ENCODE results near the gene ZGPAT.
"Not testable (repeated sequence)": the region's sequence is repeated elsewhere in the genome, so short reads cannot be mapped to it uniquely, and the experiment has no call there.

Gene ZGPAT, protein sequence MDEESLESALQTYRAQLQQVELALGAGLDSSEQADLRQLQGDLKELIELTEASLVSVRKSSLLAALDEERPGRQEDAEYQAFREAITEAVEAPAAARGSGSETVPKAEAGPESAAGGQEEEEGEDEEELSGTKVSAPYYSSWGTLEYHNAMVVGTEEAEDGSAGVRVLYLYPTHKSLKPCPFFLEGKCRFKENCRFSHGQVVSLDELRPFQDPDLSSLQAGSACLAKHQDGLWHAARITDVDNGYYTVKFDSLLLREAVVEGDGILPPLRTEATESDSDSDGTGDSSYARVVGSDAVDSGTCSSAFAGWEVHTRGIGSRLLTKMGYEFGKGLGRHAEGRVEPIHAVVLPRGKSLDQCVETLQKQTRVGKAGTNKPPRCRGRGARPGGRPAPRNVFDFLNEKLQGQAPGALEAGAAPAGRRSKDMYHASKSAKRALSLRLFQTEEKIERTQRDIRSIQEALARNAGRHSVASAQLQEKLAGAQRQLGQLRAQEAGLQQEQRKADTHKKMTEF

DNA sequence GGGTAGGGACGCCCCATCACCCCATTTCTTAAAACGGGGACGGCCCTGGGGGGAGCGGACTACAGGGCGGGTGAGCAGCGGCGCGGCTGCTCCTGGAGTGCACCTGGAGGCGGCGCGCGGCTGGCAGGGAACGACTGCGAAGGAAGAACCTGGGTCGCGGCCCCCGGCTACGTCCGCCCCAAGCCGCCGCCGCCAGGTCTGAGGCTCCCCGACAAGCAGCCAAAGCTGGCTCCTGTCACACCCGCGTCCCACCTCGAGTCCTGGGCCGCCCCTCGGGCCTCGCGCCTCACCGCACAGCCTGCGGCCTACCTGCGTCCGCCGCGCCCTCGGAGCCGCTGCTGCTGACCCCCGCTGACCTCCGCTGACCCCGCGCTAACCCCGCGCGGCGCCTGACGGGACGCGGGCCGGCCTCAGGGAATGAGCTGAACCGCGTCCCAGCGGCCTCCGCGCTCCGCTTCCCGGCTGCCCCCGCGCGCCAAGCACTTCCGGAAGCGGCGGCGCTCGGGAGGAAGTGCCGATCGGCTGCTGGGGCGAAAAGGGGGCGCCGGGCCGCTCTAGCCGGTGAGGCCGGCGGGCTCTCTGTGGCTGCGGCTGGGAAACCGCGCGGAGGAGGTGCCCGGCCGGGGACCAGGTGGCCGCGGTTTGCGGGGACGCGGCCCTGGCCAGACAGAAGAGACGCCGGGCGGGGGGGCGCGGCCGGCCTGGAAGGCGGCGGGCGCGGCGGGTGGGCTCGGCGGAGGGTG is at the start of gene ZGPAT, which contains the start of gene ARFRP1:
Gene ZGPAT, plus strand, starts transcription at position 482 of the 743 bp plus-strand sequence. CDS start 542 bp downstream, outside the sequence.
Gene ARFRP1, minus strand, starts transcription at position 419 of the 743 bp plus-strand sequence. CDS start 885 bp downstream, outside the sequence.
- no peak for FAIRE-seq

- FAIRE-seq, result no peak
Measured at GRCh38 chr20:63658749-63659187, 49.1 kb upstream of the ZGPAT start.

GRCh38 chr20:63659370-63659769 is 48.5 kb upstream of the ZGPAT start:
- no peak for FAIRE-seq

DNA sequence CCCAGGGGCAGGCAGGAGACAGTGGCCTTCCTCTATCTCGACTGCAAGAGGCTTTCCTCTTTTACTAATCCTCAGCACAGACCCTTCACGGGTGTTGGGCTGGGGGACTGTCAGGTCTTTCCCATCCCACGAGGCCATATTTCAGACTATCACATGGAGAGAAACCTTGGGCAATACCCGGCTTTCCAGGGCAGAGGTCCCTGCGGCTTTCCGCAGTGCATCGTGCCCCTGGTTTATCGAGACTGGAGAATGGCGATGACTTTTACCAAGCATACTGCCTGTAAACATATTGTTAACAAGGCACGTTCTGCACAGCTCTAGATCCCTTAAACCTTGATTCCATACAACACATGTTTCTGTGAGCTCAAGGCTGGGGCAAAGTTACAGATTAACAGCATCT is 47.7 kb upstream of the ZGPAT start:
- not testable (repeated sequence) for FAIRE-seq

DNA sequence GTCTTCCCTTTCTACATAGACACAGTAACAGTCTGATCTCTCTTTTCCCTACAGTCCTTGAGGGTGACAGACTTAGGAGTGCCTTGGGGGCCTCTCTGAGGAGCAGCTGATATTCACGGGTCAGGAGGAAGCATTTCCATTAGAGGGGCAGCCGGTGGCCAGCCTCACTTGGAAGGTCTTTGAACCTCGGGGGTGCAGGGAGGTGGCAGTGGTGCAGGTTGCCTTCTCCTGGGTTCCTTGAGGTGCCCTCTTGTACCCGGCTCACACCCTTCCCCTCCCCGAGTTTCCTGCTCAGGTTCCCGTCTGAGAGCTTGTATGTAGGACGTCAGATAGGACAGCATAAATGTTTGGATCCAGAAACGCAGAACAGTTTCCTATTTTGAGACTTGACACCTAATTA is 47.2 kb upstream of the ZGPAT start:
- FAIRE-seq, result no peak

GRCh38 chr20:63661108-63661507 is 46.7 kb upstream of the ZGPAT start:
- no peak for FAIRE-seq

DNA sequence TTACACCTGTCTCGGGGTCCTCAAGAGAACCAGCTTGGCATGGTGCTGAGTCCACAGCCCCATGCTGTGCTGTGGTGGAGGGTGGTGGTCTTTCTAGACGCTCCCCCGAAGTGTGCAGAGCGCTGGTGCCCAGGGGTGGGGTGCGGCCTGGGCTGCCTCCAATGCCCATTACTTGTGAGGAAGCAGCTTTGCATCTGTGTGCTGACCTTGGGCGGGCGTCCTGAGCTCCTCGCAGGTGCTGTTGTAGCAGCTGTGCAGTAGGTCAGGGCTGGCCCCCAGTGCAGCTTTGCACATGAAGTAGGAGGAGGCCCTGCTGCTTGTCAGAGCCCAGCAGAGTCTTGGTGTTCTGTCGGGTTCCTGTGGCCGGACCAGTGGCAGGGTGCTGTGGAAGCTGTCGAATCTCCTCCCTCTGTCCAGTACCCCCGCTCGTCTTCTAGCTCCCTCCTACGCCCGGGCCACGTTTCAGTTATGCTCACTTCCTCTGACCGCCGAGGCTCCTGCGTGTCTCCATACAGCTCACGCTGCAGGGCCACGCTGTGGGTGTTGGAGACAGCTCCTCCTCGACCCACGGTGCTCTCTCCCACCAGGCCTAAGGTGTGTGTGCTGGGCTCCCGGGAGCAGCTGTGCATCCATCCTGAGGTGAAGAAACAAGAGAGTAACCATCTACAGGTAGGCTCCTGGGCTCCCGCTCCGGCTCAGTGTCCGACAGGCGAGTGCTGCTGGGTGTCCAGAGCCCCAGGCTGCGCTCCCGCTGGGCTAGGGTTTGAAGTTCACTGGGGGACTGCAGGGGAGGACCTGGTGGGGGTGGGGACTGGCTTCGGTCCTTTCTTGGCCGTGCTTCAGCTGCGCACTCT is 45.7 kb upstream of the ZGPAT start:
- FAIRE-seq, result no peak

GRCh38 chr20:63662813-63663189 is 45.0 kb upstream of the ZGPAT start:
- no peak for FAIRE-seq

DNA sequence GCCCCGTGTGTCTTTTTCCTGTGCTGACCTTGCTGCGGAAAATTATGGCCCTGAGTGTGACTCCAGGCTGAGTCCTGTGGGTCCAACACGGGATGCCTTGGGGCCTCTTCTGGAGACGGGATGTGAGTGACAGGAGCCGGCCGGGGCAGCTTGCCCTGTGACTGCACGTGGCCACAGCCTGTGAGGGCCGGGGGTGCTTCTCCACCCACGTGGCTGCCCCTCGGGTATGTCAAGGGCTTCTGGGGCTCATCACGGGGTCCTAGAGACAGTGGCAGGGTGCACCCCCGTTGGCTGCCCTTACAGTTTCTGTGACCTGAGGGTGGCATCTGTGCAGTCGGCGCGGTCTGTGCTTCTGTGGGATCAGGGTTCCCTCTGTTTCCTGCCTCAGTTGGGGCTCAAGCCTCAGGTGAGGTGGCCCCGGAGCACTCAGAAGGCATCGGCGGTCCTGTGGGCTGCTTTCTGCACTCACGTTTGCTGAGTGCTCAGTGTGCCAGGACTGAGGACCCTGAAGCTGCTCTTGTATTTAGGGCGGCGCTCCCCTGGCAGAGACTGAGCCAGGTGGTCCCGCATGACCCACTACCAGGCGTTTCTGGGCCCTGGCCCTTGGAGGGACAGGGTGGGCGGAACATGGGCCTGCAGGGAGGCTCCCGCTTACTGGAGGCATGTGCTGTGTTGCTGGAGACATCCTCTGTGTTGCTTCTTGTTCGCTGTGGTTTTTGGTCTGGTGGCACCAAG is 44.3 kb upstream of the ZGPAT start:
- no peak for FAIRE-seq

GRCh38 chr20:63664143-63664851 is 43.5 kb upstream of the ZGPAT start:
- no peak for FAIRE-seq

DNA sequence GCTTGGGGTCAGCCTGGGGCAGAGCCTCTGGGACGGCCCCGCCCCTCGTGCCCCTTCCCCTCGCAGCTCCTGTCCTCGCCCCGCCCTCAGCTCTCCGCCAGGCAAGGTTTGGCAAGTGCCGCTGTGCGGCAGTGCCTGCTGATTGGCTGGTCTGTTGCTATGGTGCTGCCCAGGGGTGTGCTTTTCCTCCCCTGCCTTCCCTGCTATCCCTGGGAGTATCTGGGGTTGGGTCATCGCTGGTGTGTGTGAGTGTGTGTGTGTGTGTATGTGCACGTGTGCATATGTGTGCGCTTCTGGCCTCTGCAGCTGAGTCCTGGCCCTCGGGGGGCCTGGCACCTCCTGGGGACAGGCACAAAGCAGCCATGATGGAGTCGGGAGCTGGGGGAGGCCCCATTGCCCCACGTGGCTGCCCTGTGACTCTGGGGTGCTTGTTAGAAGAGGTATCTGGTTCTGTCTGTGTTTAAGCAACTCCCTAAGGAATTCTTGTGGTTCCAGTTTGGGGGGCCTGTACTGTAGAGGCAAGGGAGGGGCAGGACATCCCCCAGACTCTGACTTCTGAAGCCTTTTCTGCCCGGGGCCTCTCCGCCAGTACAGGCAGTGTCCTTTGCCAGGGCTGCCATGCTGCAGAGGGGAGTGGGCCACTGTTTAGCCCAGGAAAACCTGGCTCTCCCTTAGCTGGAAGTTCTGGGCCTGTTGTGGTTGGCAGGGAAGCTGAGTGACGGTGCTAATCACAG is 42.8 kb upstream of the ZGPAT start:
- no peak for FAIRE-seq

- no peak for FAIRE-seq
Measured at GRCh38 chr20:63665708-63666107, 42.1 kb upstream of the ZGPAT start.

GRCh38 chr20:63667858-63668257 is 40.0 kb upstream of the ZGPAT start:
- FAIRE-seq, result no peak

DNA sequence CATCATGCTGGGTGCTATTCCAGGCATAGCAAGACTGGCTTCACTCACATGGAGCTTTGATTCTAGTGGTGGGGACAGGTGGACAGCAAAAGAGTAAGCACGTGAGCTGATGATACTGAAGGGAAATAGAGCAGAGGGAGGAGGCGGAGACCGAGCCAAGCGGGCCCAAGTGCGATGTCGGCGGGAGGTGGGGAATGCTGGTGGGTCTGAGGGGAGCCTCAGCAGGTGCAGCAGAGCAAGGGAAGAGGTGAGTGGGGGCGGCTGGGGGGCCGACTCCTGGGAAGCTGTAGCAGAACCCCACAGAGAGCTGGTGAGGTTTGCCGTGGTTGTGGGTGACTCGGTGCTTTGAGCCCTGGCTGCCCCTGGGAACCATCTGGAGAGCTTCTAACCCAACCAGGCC is 39.5 kb upstream of the ZGPAT start:
- no peak for FAIRE-seq

DNA sequence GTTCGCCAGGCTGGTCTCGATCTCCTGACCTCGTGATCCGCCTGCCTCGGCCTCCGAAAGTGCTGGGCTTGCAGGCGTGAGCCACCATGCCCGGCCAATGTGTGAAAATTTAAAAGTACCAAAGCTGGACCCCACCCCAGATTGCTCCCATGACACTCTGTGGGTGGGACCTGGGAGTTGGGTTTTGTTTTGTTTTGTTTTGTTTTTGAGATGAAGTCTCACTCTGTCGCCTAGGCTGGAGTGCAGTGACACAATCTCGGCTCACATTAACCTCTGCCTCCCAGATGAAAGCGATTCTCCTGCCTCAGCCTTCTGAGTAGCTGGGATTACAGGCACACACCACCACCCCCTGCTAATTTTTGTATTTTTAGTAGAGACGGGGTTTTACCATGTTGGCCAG is 36.1 kb upstream of the ZGPAT start:
- not testable (repeated sequence) for FAIRE-seq

DNA sequence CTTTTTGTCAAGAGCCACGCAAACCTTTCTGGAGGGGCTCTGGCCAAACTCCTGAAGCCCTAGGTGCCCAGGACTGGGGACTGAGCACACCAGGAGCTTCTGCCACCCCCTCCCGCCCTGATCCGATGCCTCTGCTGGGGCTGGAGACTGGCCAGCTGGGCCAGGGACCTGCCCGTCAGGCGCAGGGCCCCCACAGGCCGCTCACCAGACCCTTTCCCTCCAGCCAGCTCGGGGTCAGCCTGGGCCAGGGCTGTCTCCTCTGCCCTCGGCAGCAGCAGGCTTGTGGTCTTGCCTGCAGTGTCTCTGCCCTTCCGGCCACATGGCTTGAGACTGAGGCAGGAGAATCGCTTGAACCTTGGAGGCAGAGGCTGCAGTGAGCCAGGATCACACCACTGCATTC is 35.2 kb upstream of the ZGPAT start:
- FAIRE-seq, result no peak

DNA sequence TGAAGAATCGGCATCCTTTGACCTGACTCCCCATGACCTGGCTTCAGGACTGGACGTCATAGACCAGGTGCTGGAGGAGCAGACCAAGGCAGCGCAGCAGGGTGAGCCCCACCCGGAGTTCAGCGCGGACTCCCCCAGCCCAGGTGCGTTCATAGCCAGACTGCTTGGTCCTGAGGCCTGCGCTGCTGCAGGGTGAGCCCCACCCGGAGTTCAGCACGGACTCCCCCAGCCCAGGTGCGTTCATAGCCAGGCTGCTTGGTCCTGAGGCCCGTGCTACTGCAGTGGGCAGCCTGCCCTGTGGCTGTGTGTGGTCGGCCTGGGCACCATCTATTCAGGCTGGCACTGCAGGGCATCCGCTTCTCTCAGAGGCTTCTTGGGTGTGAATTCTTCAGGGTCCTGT is 33.9 kb upstream of the ZGPAT start:
- FAIRE-seq, result no peak

DNA sequence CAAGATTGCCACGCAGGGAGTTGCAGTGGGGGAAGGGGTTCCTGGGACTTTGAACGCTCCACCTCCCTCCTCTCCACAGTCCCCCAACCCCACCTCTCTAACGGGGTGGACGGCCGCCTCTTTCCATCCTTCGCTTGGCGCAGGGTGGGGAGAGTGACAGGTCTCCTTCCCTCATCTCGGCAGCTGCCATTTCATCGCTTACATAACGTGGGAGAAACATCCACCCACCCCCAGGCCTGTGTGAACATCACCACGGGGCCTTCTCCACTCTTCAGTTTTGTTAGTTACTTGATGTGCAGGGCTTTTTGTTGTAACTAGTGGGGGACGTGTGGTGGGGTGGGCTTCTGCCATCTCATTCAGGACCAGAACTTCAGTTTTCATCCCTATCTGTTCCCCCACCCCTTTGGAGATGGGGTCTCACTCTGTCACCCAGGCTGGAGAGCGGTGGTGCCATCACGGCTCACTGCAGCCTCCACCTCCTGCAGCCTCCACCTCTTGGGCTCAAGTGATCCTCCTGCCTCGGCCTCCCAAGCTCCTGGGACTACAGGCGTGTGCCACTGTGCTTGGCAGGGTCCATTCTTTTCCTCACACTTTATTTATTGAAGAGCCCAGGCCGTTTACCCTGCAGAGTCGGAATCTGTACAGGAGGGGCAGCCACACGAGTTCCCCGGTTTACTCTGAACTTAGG is 32.0 kb upstream of the ZGPAT start:
- no peak for FAIRE-seq

DNA sequence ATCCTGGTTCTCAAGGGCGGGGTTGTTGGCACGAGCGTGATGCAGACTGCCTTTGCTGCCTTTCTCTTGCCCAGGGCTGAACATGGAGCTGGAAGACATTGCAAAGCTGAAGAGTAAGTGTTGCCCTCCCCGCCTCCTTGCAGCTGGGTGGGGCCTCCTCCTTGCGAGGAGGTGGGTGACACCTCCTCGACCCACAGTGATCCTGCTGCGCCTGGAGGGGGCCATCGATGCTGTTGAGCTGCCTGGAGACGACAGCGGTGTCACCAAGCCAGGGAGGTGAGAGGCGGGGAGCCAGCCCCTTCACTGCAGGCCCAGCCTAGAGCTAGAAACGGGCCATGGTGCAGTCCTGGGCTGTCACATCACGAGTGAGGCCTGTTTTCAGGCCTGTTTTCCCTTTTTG is 29.8 kb upstream of the ZGPAT start:
- no peak for FAIRE-seq
